COLO829 (cell line): ENCODE measurements around the gene PDE1A.

Experiments used
- DNase-seq: peaks from one replicate; pipeline ENCODE4 v3.0.0; 2012; ENCODE audit warnings: low spot score

Gene PDE1A

DNA sequence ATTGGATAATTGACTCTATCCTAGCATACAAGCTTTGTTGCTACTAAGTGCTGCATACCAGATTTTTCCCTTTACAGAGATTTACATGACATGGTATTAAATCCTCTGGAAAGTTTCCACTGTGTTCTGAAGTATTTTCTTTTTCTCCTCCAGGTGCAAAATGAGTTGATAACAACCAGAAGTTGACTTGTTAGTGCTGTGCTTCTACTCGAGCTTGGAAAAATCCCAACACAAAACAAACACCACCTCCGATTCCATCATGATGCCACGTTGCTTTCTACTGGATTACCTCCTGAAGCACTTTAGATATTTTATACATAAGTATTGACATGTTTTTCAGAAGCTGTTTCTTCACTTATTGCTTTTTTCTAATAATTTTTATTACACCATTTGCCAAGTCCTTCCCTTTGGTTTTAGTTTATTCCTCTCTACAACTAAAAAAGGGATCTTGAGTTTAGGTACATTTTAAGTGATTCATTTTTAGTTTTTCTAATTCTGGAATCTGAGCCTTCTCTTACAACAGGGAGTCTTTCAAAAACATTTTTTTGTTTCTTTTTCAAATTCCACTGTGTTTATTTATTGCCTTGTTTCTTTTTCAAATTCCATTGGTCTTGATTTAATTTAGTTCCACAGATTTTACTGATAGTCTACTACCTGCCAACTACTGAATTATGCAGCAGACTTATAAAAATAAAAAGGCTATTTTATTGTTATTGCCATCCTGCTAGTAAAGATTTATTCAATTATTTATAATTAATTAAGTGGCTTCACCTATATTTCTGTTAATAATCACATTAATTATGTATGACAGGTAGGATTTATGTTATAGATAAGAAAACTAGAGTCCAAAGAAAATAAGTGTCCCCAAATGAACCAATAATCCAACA, 297.8 kb downstream of the PDE1A start:
- no peak for DNase-seq

DNA sequence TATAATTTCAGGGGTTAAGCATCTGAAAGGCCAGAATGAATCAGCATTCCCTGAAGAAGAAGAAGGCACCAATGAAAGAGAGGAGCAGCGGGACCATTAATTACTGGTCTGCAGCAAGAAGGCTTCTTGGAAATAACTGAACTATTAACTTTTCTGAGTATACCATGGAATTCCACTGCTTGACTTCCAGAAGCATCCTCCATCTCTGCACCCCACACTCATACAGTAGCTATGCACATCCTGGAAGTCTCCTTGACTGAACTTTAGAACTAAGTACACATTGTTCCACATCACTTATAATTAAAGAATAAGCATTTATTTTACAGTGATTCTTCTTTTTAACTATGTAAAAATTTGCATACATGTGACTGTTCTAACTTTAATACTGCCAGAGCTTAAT, 309.6 kb downstream of the PDE1A start:
- no peak for DNase-seq

DNA sequence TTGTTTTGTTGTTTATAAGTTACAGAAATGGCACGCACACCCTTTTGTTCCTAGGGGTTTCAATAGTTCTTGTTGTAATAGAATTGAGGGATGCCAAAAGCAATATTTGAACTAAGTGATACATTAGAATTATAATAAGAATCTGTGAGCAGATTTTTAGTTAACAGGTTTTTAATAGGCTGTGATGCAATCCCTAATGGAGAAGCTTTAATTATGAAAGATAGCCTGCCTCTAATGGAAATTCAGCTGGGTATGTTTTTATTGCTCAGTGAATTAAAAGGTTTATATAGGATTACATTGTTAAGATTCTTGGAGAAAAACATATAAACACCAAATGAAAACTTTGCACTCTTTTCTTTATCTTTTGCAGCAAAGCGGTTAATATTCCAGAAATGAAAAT, 310.1 kb downstream of the PDE1A start:
- no peak for DNase-seq

DNA sequence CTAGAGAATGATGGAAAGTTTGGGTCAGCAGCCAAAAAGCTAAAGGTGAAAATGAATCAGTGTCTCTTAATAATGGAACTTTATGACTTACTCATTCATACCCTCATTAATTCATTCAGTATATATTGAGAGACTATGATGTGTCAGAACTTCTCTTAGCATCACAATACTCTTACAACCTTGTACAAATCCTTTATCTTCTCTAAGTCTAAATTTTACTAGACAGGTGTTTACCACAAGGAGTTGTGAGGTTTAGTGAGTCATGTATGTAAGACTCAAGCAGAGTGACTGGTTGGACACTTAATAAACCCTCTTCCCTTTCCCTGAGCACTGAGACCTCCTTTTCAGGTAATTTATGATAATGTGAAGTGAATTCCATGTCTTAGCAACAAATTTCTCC, 311.6 kb downstream of the PDE1A start:
- no peak for DNase-seq

DNA sequence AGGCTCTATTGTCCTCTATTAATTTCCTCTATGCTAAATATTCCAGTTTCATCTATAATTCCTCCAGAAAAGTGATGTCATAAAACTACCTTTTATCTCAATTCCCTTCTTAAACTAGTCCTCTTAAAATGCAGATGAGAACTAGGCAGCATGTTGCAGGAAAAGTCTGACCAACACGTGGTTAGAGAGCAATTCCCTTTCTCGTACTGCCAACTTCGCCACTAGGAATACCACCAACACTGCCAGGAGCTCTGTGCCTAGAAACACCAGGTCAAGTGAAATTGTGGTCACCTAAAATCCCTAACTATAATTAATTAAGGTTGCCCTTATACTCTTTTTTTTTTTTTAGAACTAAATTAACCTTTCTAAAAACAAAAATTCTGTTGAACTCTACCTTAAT, 313.5 kb downstream of the PDE1A start:
- DNase-seq: no peak

DNA sequence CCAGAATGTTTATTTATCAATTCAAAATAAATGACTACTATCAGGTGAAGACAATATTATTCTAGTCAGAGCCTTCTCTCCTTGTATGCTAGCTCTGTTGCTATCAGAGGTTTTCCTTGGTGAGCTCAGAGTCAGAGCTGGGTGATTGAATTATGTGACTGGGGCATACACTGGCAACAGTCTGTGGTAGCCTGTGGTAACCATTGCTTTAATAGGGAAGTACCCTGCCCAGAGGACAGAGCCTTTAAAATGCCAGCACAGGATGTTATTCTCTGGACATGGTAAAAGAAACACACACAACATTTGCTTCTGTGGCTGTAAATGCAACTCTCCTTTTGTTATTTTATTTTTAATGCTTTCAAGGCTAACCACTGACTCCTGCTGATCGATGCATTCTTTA, 316.5 kb downstream of the PDE1A start:
- DNase-seq: no peak

DNA sequence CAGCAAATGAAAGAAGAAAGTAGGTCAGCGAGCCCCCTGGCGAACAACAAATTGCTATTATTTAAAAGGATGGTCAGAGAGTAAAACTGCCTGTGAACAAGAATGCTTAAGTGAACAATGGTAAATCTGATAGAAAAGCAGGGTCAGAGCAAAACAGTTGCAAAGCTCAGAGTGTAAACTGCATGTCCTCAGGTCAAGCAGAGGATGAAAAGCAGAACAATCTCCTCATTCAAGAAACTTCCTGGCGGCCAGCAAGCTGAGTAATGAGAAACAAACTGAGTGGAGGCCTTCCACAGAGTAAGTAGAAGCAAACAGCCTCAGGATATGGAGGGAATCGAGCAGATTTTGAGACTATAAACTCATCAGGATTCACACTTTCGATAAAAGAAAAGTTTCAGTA, 323.3 kb downstream of the PDE1A start:
- peak; percentile 54 for DNase-seq

DNA sequence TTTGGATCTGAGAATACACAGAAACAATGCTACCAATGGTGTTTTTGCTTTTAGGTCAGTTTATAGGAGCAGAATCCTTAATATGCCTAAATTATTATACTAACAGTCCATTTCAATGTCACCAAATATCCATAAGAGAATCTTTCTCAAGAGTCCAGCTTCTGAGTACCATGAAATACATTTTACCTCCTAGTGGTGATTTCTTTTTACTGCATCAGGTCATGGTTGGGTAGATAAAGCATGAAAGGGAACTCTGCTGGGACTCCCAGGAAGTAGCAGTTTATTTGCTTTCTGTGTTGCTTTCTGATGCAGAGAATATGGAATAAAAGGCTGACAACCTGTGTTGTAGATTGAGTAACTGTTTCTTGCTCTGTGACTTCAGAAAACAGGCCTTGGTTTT, 325.6 kb downstream of the PDE1A start:
- no peak for DNase-seq

DNA sequence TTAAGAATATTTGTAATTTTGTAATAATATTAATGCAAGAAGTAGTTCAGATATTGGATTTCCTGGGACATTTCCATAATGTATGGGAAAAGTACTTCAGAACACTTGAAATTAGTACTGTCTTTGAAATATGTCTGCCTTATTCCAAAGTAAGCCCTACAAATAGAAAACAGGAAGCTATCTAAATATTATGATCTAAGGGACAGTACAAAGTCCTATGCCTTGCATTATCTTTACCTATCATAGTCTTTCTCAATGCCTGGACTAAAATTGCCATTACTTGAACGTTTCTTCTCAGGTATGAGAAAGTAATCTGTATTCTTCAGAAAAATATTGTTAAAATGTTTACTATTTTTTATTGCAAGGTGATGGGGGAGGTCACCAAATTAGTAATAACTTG, 328.2 kb downstream of the PDE1A start:
- no peak for DNase-seq

DNA sequence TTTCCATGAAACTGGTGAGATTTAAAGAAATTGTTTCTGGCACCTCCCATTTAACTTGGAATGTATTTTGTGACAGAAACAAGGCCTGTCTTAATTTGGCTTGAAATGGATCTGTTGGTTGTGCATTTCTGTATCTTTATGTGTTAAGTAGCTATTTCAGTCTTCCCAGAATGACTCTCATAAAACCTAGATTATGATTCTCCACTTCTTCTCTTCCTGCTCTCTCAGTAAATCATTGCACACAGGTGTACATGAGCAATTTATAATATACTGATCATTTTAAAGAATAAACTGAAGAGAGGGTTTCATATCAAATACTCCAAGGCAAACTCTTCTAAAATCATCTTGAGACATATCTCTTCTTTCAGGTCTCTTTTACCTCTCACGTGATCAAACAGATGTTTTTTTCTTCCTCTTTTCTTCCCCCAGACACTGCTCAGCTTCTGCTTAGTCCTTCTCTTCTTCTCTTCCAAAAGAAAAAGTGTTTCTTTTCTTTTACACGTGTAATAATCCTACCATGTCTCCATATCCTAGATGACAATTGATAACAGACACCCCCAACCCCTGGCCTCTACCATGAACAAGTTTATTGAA, 329.2 kb downstream of the PDE1A start:
- DNase-seq: no peak

DNA sequence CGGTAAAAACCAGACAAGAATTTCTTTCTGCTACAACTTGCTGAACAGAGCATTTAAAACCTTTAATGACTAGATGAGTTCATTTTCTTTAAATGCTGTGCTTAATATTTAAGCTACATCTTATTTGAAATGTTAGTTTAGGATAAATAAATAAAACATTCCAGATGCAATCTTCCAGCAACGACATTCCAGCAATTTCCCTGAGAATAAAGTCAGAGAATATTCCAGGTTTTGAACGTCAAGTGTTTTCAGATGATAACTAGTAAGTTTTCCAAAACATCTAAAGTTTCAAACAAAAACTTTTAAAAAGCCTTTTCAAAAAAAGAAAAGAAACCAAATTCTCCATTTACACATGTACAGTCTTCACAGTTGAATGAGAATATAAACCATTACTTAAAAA, 336.4 kb downstream of the PDE1A start:
- DNase-seq: no peak
